Measurements from ENCODE around the gene TFF1.

The TFF1 gene

GRCh38 chr21:42396799-42397745, 30.7 kb upstream of the TFF1 start:
- Histone ChIP-seq H3K27me3 (ENCODE audit: low read depth, low read length) (0 out of 2 replicates have a peak, but pooled peaks cover 8% of the 10 kb centered on the region), H4K20me1 (ENCODE audit: insufficient read depth, low read length) (no peaks in the 10 kb centered on the region), H3K4me3 (ENCODE audit: low read length) (no peak overlapping the region), H3K79me2 (ENCODE audit: low read length) (no peaks in the 10 kb centered on the region), H3K9me3 (ENCODE audit: insufficient read depth, low read length) (peaks cover 4% of the 10 kb centered on the region; the same call in 1 of the 2 replicates), H3K27ac (ENCODE audit: low read length) (no peak overlapping the region), H3K9ac (ENCODE audit: low read length) (no peak overlapping the region), H2AFZ (ENCODE audit: low read depth, low read length) (no peak overlapping the region), H3K4me2 (ENCODE audit: low read length) (no peak overlapping the region), H3K4me1 (ENCODE audit: low read length) (no peaks in the 10 kb centered on the region), H3K36me3 (replicated peaks; ENCODE audit: low read depth, low read length) (no peaks in the 10 kb centered on the region)
- TF ChIP-seq EZH2phosphoT487 (IDR thresholded peaks at IDR 0.05; ENCODE audit: low read depth) (no peak), CTCF (IDR thresholded peaks at IDR 0.05; ENCODE audit: low read depth, low read length) (no peak)

DNA sequence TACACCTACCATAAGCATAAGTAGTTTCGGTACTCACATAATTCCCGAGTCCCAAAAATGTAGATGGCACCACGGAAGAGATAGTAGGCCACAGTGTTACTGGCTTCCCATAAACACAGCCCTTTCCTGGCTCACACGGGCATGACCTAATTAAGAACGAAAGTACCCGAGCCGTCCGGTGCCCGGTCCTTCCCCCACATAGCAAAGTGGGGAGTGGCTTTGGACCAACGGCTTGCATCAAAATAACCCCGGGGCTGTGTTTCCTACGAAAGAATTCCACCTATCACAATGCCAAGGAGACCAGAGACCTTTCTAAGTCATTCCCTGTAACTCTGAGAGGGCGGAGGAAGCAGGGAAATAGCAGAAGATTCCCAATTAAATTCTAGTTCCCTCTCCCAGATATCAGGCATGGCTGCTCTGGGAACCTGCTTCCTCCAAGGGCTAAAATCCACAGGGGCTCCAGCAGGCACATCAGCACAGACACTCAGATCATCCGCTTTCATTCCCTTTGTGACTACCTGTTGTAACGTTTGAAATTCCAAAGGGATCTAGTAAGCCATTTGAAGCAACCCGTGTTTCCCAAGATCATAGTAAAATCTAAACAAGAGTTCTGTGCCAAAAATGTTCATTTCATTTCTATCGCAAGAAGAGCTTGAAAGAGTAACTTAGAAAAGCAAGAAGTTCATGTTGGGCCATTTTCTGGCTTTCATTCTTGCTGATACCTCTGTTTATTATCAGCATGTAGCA, 29.7 kb upstream of the TFF1 start, which contains the start of gene TMPRSS3:
Gene TMPRSS3 (minus strand): TSS at position 148 of the 747 bp plus-strand sequence. CDS start 635 bp downstream, outside the sequence.
- H3K9ac ChIP-seq (ENCODE audit: low read length): no peak within 1 kb of the TSS
- H3K27ac ChIP-seq (ENCODE audit: low read length): no peak within 1 kb of the TSS
- no peaks in the 10 kb centered on the region for H3K79me2 ChIP-seq (ENCODE audit: low read length)
- H3K9me3 ChIP-seq (ENCODE audit: insufficient read depth, low read length): no peaks in the 10 kb centered on the region
- H2AFZ ChIP-seq (ENCODE audit: low read depth, low read length): no peak within 1 kb of the TSS
- TF ChIP-seq CTCF (IDR thresholded peaks at IDR 0.05; ENCODE audit: low read depth, low read length) (no peak), EZH2phosphoT487 (IDR thresholded peaks at IDR 0.05; ENCODE audit: low read depth) (no peak)
- H3K36me3 ChIP-seq (replicated peaks; ENCODE audit: low read depth, low read length): no peaks in the 10 kb centered on the region
- H3K4me3 ChIP-seq (ENCODE audit: low read length): no peak within 1 kb of the TSS
- H4K20me1 ChIP-seq (ENCODE audit: insufficient read depth, low read length): no peaks in the 10 kb centered on the region
- H3K4me2 ChIP-seq (ENCODE audit: low read length): no peak within 1 kb of the TSS
- H3K4me1 ChIP-seq (ENCODE audit: low read length): no peaks in the 10 kb centered on the region
- H3K27me3 ChIP-seq (ENCODE audit: low read depth, low read length): 0 out of 2 replicates have a peak, but pooled peaks cover 8% of the 10 kb centered on the region

DNA sequence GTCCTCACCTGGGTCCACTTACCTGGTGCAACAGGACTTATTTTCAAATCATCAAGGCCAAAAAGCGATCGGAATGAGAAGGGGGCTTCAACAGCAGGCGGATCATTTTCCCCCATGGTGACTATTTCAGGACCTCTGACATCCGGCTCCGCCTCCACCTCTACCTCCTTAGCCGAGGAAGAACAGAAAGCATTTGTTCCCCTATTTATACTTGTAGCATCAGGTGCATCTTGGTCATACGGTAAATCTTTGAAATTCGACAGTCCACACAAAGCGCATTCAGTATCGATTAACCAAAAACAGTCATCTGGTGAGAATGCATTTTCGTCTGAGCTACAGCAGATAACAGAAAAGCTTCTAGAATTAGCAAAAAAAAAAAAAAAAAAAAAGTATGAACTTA, 29.0 kb upstream of the TFF1 start:
- TF ChIP-seq CTCF (IDR thresholded peaks at IDR 0.05; ENCODE audit: low read depth, low read length) (no peak), EZH2phosphoT487 (IDR thresholded peaks at IDR 0.05; ENCODE audit: low read depth) (no peak)
- Histone ChIP-seq H3K27me3 (ENCODE audit: low read depth, low read length) (0 out of 2 replicates have a peak, but pooled peaks cover 11% of the 10 kb centered on the region), H3K4me3 (ENCODE audit: low read length) (no peak overlapping the region)

More for the DNA sequence above, 29.0 kb upstream of the TFF1 start:
- H3K36me3 ChIP-seq (replicated peaks; ENCODE audit: low read depth, low read length): no peaks in the 10 kb centered on the region
- no peaks in the 10 kb centered on the region for H3K79me2 ChIP-seq (ENCODE audit: low read length)
- no peak overlapping the region for H3K9ac ChIP-seq (ENCODE audit: low read length)
- H3K4me1 ChIP-seq (ENCODE audit: low read length): no peaks in the 10 kb centered on the region
- H3K4me2 ChIP-seq (ENCODE audit: low read length): no peak overlapping the region
- H2AFZ ChIP-seq (ENCODE audit: low read depth, low read length): no peak overlapping the region
- no peak overlapping the region for H3K27ac ChIP-seq (ENCODE audit: low read length)
- no peaks in the 10 kb centered on the region for H3K9me3 ChIP-seq (ENCODE audit: insufficient read depth, low read length)
- H4K20me1 ChIP-seq (ENCODE audit: insufficient read depth, low read length): no peaks in the 10 kb centered on the region

All from OCI-LY3 (cell line).